SJSA1 (cell line): ENCODE results near the gene C1orf21. TPM values are rescaled to one million over a fixed set of nuclear protein-coding genes. Genes with fewer than 3 reads are reported as not detected.

ENCODE experiments used
- DNase-seq, 2 experiments: peaks; one replicate each; pipeline ENCODE4 v3.0.0-alpha.2; 2015 to 2020; ENCODE audit warnings: low spot score in 2 of 2, low read depth in 1 of 2
- H3K27ac ChIP-seq: fragments of 250-450 bp; sonication (Bioruptor Pico); 2 replicates; pipeline ENCODE4 v1.5.1; 2020; ENCODE audit warnings: mild to moderate bottlenecking, moderate library complexity
- H3K27me3 ChIP-seq: fragments of 250-450 bp; sonication (Bioruptor Pico); replicated peaks from 2 replicates; pipeline ENCODE4 v1.5.1; 2020; ENCODE audit warnings: mild to moderate bottlenecking, moderate library complexity
- H3K36me3 ChIP-seq: fragments of 250-450 bp; sonication (Bioruptor Pico); 2 replicates; pipeline ENCODE4 v1.5.1; 2020; ENCODE audit warnings: mild to moderate bottlenecking
- H3K4me1 ChIP-seq: fragments of 250-450 bp; sonication (Bioruptor Pico); replicated peaks from 2 replicates; pipeline ENCODE4 v1.6.1; 2021; ENCODE audit warnings: mild to moderate bottlenecking
- H3K4me3 ChIP-seq: fragments of 250-450 bp; sonication (Bioruptor Pico); 2 replicates; pipeline ENCODE4 v1.5.1; 2020; ENCODE audit warnings: mild to moderate bottlenecking
- H3K9me3 ChIP-seq: fragments of 250-450 bp; sonication (Bioruptor Pico); replicated peaks from 2 replicates; pipeline ENCODE4 v1.5.1; 2020; ENCODE audit warnings: mild to moderate bottlenecking
- total RNA-seq: library from RNA; depleted of rRNA; stranded (reverse); fragments of >200 nt; shearing (Covaris generic); gene quantifications from 2 replicates; pipeline ENCODE4 v1.2.3, GENCODE V29; 2014

Gene C1orf21
- total RNA-seq, 1 experiment from 2014 or later = 13.3 TPM

- Histone ChIP-seq H3K27ac (no peak overlapping the region), H3K27me3 (no peaks in the 10 kb centered on the region), H3K36me3 (no peaks in the 10 kb centered on the region), H3K4me3 (no peak overlapping the region), H3K9me3 (no peaks in the 10 kb centered on the region), H3K4me1 (no peaks in the 10 kb centered on the region)
- DNase-seq = no peak
Measured at GRCh38 chr1:184457500-184457899, 70.7 kb downstream of the C1orf21 start.

DNA sequence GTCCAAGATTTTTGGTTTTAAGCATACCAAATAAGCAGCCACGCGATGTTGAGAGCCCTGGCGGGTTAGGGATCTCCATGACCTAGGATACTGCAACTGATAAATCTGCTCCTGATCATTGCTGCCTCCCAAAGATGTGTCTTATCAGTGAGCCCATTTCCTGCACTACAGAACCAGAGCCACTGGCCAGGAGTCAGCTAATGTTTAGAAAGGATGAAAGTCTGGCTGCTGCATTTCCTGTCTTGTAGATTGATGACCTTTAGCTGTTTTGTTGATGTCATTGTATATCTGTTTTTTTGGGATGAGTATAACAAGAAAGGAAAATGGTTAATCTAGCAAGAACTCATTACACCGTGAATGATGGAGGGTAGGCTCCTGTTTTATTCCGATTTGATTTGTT is 74.5 kb downstream of the C1orf21 start:
- Histone ChIP-seq H3K27ac (no peak overlapping the region), H3K4me3 (no peak overlapping the region), H3K27me3 (no peaks in the 10 kb centered on the region), H3K4me1 (no peaks in the 10 kb centered on the region), H3K36me3 (no peaks in the 10 kb centered on the region), H3K9me3 (no peaks in the 10 kb centered on the region)
- DNase-seq = no peak

DNA sequence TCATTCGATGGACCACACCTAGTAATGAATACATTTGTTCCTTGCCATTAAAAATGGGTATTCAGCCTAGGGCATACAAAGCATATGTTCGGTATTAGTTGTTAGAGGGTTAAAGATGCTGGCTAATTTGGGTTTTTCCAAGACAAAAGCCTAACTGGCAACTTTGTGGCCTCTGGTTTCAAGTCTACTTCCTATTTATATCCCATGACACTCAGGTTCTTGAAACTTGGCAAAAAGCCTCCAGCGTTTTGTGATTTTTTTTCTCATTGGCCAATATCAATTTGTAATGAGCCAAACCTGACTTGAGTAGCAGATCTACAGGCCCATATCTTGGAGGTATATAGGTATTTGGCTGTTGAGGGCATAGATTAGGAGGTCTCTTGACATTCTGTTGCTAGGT is 75.3 kb downstream of the C1orf21 start:
- no peaks in the 10 kb centered on the region for H3K27me3 ChIP-seq
- no peaks in the 10 kb centered on the region for H3K36me3 ChIP-seq
- no peak overlapping the region for H3K4me3 ChIP-seq
- no peak for DNase-seq
- H3K4me1 ChIP-seq = no peaks in the 10 kb centered on the region
- no peaks in the 10 kb centered on the region for H3K9me3 ChIP-seq
- no peak overlapping the region for H3K27ac ChIP-seq

DNA sequence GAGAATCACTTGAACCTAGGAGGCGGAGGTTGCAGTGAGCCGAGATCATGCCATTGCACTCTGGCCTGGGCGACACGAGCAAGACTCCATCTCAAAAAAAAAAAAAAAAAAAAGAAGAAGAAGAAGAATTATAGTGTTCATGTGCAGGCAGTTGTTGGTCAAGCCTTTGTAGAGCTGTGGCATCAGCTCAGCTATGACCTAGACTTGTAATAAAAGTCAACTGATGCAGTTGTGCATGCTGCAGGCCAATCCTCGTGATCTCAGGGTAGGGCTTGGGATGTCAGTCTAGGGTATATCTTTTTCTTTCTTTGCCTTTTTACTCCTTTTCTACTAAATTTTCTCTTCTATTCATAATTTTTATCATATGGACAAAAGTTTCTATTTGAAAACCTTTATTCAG is 76.2 kb downstream of the C1orf21 start:
- Histone ChIP-seq H3K36me3 (no peaks in the 10 kb centered on the region), H3K4me1 (no peaks in the 10 kb centered on the region), H3K9me3 (no peaks in the 10 kb centered on the region), H3K27me3 (no peaks in the 10 kb centered on the region), H3K27ac (no peak overlapping the region), H3K4me3 (no peak overlapping the region)
- no peak for DNase-seq

DNA sequence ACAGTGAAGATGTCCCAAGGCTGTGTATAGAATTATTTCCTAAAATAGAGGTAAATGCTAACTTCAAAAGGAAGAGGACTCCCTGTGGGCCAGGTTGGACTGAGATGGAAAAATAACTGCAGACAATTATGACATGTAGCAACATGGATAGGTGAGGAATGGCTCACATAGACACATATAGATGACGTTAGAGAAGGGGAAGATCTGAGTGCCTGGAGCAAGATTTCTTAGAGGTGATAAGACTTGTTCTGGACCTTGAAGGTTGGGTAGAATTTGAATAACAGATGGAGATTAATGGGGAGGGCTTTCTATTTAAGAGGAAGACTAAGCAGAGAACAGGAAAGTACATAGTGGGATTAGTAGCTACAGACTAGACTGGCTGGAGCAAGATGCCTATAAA is 76.9 kb downstream of the C1orf21 start:
- no peaks in the 10 kb centered on the region for H3K27me3 ChIP-seq

GRCh38 chr1:184464757-184465156 is 77.9 kb downstream of the C1orf21 start:
- no peak overlapping the region for H3K4me3 ChIP-seq
- no peaks in the 10 kb centered on the region for H3K9me3 ChIP-seq
- no peak overlapping the region for H3K27ac ChIP-seq
- no peaks in the 10 kb centered on the region for H3K27me3 ChIP-seq
- H3K4me1 ChIP-seq = no peaks in the 10 kb centered on the region
- no peaks in the 10 kb centered on the region for H3K36me3 ChIP-seq
- no peak for DNase-seq

More for the DNA sequence above, 76.9 kb downstream of the C1orf21 start:
- Histone ChIP-seq H3K4me1 (no peaks in the 10 kb centered on the region), H3K9me3 (no peaks in the 10 kb centered on the region), H3K27ac (no peak overlapping the region), H3K4me3 (no peak overlapping the region), H3K36me3 (no peaks in the 10 kb centered on the region)
- no peak for DNase-seq

- DNase-seq = no peak
- Histone ChIP-seq H3K9me3 (no peaks in the 10 kb centered on the region), H3K4me1 (no peaks in the 10 kb centered on the region), H3K36me3 (no peaks in the 10 kb centered on the region), H3K4me3 (no peak overlapping the region), H3K27me3 (no peaks in the 10 kb centered on the region), H3K27ac (no peak overlapping the region)
Measured at GRCh38 chr1:184465489-184466146, 78.8 kb downstream of the C1orf21 start.

DNA sequence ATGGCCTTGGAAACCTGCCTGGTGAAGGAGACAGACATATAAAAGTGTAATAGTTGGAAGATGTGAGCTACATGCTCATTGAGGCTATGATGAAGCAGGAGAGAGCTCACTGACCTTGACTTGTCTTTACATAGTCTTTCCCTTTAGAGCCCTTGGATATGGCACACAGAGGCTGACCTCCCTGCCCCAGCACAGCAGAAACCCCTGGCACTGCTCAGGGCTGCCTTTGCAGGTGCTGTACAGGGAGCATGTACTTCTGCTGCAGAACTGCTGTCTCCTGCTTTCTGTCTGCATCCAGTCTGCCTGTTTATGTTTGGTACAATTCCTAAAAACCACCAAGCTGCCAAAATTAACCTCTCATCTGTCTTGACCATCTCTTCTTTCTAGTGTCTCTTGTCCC is 80.5 kb downstream of the C1orf21 start:
- H3K27ac ChIP-seq = no peak overlapping the region
- no peak for DNase-seq
- H3K4me3 ChIP-seq = no peak overlapping the region
- H3K27me3 ChIP-seq = no peaks in the 10 kb centered on the region
- no peaks in the 10 kb centered on the region for H3K36me3 ChIP-seq
- no peaks in the 10 kb centered on the region for H3K4me1 ChIP-seq
- no peaks in the 10 kb centered on the region for H3K9me3 ChIP-seq

DNA sequence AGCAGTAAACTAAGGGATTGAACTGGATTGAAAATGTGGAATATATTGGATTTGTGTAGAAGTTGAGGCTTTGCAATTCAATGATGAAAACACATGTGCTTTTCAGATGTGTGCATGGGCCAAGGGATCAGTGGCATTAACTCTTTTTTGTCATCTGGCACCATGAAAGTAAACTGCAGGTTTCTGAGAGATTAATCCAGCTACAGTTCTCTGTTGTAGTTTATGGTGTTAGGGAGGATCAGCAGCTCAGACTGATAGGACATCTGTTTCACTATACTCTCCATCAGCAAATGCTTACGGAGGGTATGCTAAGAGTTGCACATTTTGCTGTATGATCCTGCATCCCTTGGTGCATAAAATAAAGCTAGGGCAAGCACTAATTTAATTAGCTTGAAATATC is 82.6 kb downstream of the C1orf21 start:
- Histone ChIP-seq H3K4me3 (no peak overlapping the region), H3K36me3 (no peaks in the 10 kb centered on the region), H3K4me1 (no peaks in the 10 kb centered on the region), H3K9me3 (no peaks in the 10 kb centered on the region), H3K27ac (no peak overlapping the region), H3K27me3 (no peaks in the 10 kb centered on the region)
- DNase-seq = no peak

- Histone ChIP-seq H3K36me3 (no peaks in the 10 kb centered on the region), H3K4me1 (no peaks in the 10 kb centered on the region), H3K9me3 (no peaks in the 10 kb centered on the region), H3K27ac (no peak overlapping the region), H3K27me3 (no peaks in the 10 kb centered on the region), H3K4me3 (no peak overlapping the region)
- no peak for DNase-seq
Measured at GRCh38 chr1:184471686-184472085, 84.9 kb downstream of the C1orf21 start.

GRCh38 chr1:184472136-184472535 is 85.3 kb downstream of the C1orf21 start:
- H3K9me3 ChIP-seq = no peaks in the 10 kb centered on the region
- H3K4me1 ChIP-seq = no peaks in the 10 kb centered on the region
- no peak for DNase-seq
- no peaks in the 10 kb centered on the region for H3K27me3 ChIP-seq
- H3K27ac ChIP-seq = no peak overlapping the region
- H3K4me3 ChIP-seq = no peak overlapping the region
- no peaks in the 10 kb centered on the region for H3K36me3 ChIP-seq

DNA sequence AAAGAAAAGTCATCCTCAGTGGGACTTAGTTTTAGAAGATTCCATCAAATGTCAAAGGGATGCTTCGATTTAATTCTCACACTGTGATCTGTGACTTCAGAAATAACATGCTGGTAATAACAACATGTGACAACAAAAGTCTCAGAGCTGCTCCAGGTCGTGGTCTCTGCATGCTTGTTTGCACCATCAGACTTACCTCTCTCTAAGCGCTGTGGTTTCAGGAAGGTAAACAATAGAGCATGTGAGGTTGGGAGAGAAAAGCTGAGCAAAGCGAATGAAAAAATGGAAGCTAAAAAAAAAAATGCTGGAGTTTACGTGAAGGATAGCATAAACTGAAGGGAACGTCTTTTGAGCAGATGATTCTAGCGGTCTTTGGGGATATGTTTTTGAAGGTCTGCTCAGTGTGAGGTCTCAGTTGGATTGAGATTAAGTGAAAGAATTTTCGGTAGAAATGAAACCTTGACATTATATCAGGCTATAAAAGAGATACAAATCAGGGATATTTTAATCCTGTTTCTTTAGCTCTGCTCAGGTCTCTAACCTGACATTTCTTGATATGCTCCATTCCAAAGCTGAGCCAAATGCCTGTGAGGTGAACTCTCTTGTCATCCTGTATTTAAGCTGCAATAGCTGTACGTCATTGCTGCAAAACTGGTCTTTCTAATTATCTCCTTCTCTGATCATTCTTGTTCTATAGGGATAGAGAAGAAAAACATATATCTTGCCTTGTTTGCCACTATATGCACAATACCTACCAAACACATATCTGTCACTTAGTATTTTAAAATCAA is 86.5 kb downstream of the C1orf21 start:
- Histone ChIP-seq H3K4me3 (no peak overlapping the region), H3K27ac (no peak overlapping the region), H3K4me1 (no peaks in the 10 kb centered on the region), H3K9me3 (no peaks in the 10 kb centered on the region), H3K27me3 (no peaks in the 10 kb centered on the region), H3K36me3 (no peaks in the 10 kb centered on the region)
- DNase-seq = no peak

DNA sequence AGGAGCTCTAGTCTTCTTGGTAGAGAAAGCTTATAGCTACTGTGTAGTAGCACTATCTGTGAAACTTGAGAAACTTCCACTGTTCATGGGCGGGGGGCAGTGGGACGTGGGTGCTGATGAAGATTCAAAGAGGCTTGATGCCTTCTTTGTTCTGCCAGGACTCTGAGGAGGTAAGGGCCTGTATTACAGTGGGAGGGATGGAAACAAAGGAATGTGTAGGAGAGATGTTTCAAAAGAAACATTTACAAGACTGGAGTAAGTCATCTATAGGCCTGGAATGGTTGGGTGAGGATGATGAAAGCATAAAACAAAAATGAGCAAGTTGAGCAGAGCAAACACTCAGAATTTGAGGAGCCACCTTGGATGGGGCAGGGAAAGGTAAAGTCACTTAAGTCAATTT is 89.4 kb downstream of the C1orf21 start:
- no peak for DNase-seq
- no peaks in the 10 kb centered on the region for H3K9me3 ChIP-seq
- H3K4me3 ChIP-seq = no peak overlapping the region
- H3K4me1 ChIP-seq = no peaks in the 10 kb centered on the region
- no peak overlapping the region for H3K27ac ChIP-seq
- no peaks in the 10 kb centered on the region for H3K36me3 ChIP-seq
- H3K27me3 ChIP-seq = no peaks in the 10 kb centered on the region

GRCh38 chr1:184479435-184480167 is 92.8 kb downstream of the C1orf21 start:
- Histone ChIP-seq H3K4me3 (no peak overlapping the region), H3K4me1 (peaks cover 15% of the 10 kb centered on the region), H3K9me3 (no peaks in the 10 kb centered on the region), H3K36me3 (no peaks in the 10 kb centered on the region), H3K27ac (no peak overlapping the region), H3K27me3 (no peaks in the 10 kb centered on the region)
- no peak for DNase-seq
